Dermis microvascular lymphatic vessel endothelial cell (primary cell): Measurements from ENCODE around the gene OMP. TPM values are rescaled to one million over a fixed set of nuclear protein-coding genes. Genes with fewer than 3 reads are reported as not detected.
"Not testable (repeated sequence)": the region's sequence is repeated elsewhere in the genome, so short reads cannot be mapped to it uniquely, and the experiment has no call there.

Experiments used
- DNase-seq, 2 donors: peaks; one replicate each; pipeline versions ENCODE4 v3.0.0 to v3.0.0-alpha.2; 2010; ENCODE audit warnings: low read depth in 2 of 2
- total RNA-seq: library from RNA; depleted of rRNA; stranded (reverse); fragments of >200 nt; gene quantifications from 2 replicates; pipeline ENCODE4 v1.2.1, GENCODE V29; 2014

OMP gene
- total RNA-seq, 1 donor from 2014 or later, result not detected

DNA sequence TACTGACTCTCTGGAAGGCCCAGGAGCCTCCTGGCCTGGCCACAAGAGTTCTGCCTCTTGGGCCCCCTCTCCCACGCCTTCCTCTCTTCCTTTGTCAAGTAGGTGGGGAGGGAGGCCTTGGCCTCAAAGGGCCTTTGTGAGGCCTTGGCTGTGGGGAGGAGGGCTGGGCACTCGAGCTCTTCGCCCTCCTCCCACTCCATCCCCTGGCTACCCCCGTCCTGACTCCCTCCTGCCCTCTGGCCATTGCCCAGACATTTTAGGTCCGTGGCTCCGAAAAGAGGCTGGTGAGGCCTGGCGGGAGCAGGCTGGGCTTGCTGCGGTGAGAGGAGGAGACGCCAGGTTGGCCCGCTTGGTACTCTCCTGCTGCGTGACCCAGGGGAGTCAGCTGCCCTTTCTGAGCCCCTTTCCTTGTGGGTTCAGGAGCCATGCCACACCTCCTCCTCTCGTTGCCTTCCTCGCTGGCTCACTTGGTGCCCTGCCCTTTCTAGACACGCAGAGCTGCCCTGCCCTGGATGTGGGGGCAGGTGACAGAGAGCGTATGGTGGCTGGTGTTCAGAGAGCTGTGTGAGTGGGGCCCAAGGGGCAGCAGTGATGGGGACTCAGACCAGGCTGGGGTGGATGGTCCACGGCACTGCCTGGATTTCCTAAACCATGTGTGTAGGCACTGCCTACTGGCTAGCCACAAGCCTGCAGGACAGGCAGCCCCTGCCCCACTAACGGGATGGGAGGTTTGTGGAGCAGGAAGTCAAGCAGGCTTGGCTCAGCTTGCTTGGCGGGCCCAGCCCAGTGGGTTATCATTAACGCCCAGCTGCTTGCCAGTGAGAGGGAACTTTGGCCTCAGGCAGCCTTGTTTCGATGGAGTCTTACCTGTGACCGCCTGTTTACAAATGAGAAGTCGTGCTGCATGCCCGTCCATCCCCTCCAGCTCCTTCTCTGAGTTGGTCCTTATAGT is 15.8 kb upstream of the OMP start:
- no peak for DNase-seq

DNA sequence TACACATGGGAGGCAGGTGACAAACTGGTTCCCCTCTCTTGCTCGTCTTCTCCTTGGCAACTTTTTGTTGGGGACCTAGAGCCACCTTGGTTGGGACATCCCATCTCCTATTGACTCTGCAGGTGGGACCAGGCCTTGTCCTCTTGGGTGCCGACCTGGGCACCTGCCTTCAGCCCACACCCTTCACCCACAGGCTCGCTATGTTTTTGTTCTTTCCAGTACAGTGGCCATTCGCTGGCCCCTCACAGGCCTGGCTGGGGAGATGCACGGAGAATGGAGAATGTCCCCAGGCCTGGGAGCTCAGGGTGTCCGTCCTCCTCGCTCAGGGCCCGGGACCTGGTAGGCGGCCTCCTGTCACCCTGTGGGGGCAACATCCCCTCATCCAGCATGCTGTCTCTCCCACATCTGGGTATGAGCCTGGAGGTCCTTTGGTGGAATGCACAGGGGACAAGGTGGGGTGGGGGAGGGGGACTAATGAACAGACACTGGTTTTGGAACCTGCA is 14.9 kb upstream of the OMP start:
- no peak for DNase-seq

DNA sequence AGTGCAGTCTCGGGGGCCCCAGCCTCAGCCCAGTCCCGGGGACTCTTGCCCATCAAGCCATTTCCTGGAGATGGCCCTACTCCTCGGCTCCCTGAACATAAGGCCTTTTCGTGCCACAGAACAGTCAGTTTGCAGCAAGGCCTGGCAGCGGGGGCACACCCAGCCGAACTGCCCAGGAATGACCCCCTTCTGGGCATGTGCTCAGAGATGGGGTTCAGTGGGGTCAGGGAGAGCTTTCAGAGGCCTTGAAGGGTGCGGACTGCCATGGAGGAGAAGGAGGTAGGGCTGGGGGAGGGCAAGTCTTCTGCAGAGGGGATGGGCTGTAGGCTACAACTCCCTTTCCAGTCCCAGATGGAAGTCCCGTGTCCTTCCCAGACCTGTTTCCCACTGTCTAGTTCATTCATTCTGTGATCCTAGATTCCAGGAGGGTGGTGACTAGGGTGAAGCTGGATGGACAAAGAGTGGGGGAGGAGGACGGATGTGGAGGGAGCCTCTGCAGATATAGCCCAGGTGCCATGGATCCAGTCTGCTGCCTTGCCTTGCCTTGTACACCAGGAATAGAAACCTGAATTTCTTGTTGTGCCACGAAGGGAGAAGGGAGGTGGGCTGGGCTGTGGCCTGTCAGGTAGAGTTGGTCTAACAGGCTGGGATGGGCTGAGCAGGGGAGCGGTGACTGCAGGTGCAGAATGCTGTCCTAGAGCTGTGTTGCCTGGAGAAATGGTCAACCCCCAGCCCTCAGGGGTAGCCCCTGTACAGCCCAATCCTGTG is 14.2 kb upstream of the OMP start:
- DNase-seq, result no peak

DNA sequence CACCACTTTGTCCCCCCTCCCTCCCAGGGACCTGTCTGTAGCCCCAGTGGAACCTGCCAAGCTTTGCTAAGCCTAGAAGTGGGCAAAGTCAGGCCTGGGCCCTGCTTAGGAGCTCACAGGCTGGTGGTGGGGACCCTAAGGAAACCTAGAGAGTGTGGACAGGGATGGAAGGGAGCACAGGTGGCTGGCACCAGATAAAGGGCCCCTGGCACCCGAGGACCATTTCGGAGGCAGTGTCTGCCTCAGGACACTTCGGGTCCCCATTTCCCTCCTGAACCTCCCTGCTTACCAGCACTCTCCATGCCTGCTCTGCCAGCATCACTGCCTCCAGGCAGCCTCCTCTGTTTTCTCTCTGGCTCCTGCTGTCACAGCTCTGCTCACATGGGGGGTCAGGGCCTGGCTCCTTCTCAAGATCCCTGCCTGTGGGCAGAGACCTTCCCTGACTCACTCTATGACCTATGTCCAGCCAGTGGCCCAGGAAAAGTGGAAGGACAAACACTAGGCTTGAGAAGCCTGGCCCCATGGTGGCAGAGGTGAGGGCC is 13.6 kb upstream of the OMP start:
- no peak for DNase-seq

DNA sequence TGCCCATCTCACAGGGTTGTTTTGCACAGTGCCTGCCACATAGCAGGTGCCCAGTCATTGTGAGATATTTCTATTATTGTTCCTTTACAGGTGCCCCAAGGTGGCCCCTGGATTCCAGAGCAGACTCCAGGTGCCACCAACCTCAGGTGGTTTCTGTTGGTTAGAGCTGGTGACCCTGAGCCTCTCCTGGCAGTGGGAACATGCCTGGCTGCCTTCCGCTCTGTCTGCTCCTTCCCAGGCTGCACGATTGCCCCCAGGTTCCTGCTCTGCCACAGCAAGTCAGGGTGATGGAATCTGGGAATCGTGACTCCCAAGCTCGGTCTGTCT is 12.6 kb upstream of the OMP start:
- DNase-seq, result no peak

DNA sequence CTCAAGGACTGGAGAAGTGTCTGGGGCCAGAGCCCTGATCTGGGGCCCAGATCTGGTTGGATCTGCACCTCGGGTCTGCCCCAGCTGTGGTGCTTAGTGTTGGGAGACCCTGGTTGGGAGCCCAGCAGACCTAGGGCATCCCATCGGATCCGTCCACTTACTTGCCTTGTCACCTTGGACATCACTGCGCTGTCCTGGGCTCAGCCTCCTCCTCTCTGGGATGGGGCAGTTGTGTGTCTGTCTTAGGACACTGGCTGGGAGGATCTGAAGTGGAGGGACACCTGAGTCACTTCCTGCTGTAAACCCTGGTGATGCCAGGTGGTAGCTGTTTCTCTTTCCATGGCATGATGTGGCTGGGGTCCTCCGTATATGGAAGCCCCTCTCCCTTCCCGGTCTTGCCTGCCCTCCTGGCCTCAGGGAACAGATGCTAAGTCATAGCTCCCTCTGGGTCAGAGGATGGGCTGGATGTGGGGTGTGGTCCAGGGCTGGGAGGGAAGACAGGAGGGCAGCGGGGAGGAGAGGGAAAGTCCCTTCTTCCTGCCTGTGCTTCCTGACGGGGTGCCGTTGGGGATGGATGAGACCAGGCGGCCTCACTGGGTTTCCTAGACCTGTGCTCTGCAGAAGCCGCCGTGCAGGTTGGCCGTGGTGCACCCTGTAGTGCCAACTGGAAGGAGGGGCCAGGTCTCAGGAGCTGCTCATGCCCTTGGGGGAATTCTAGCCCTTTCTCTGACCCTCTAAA is 12.1 kb upstream of the OMP start:
- no peak for DNase-seq

DNA sequence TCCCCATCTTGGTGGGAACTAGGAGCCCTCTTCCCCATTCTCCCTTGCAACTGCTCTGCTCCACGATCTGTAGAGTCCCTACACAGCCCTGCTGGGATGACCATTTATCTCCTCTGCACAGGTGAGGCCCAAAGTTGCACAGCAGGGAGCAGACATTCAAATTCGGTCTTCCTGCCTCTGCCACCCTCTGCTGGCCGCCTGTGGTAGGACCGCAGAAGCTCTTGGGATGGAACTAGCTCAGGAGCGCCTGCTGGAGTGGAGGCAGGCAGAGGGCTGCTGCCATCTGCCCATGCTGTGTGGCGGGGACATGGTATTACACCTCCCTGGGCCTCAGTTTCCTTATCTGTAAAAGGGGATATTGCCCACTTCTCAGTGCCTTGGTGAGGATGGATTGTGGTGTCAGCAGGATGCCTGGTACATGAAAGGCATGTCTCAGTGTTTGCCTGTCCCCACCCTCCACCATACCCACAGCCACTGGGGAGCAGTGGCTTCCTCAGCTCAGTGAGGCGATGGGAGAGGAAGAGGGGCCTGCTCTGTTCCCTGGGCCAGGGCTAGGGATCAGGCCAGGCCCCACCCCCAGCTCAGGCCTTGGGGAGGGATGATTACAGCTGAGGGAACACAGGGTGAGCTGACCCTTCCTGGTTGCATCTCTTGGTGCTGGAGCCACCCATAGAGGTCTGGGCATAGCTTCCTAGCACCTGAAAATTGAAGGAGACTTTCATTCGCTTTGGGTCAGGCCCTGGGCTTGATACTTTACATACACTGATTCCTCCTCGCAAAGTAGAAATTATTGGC is 11.3 kb upstream of the OMP start:
- peak; percentile 57 to 80 for DNase-seq

DNA sequence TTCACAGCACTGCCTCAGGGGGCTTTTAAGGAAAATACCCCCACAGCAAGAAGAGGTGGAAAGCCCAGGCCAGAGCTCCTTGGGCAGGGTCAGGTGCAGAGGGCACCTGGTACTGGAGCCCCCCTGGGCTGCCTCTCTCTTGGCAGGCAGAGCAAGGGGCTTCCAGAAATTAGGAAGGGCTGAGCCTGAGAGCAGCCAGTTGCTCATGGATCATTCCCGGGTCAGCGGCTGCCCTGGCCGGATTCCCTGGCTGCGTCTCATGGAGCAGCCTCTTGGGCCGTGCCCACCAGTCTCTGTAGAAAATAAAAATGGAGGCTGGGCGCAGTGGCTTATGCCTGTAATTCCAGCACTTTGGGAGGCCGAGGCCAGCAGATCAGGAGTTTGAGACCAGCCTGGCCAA is 10.3 kb upstream of the OMP start:
- no peak for DNase-seq

DNA sequence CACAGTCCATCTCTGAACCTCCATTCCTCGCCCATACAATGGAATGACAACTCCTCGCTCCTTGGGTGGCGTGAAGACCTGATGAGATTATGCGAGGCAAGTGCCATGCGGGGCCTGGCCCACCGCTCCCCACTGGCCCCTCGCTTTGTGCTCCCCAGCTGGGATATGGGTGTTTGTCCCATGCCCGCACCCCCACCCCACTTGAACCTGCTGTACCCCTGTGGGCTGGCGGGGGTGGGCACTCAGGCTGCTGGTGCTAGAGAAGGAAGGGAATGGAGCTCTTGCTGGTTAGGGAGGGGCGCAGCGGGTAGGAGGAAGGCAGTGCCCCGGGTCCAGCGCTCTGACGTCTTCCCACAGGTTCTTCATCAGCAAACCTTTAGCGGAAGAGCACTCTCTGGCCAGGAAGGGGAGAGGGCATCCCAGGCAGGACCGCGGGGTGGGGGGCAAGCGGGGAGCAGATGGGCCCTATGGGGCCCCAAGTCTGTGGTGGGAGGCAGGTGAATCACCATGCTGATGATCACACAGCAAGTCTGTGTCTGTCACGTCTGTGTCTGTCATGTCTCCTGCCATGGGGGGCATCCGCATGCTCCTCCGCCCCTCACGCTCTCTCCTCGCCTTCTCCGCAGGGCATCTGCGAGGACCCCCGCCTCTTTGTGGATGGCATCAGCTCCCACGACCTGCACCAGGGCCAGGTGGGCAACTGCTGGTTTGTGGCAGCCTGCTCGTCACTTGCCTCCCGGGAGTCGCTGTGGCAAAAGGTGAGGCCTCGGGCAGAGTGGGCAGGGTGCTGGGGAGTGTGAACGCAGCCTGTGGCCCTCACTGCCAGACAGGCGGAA is 9.4 kb upstream of the OMP start:
- DNase-seq, result no peak

DNA sequence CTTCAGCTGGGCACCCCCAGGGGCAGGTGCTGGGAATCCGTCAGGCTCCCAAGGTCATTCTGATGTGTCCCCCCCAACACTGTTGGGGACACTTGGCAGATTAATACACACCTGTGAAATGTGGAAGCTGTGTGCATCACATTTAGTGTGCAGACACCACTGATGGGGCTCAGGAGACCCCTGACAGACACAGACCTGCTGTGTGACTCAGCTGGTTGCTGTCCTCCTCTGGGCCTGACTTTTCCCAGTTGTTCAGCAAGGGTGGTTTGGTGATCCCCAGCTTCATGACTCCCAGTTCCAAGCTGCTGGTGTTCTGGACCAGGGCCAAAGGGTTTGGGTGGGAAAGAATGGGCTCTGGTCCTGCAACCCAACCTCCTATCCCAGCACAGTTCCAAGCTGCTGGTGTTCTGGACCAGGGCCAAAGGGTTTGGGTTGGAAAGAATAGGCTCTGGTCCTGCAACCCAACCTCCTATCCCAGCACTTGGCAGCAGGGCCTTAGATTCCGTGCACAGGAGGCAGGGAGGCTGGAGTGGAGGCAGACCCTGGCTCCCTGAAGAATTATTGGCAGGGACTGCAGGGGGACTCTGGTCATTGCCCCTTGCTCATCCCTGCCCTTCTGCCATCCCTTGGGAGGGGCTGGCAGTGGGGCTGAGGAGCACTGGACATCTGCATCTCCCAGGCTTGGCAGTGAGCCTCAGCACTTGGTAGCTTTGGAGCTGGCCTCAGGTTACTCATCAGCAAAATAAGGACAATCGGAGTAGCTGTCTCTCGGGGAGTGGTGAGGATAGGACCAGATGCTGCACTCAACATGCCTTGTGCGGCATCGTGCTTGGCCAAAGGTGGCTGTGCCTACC is 8.4 kb upstream of the OMP start:
- DNase-seq, result no peak

DNA sequence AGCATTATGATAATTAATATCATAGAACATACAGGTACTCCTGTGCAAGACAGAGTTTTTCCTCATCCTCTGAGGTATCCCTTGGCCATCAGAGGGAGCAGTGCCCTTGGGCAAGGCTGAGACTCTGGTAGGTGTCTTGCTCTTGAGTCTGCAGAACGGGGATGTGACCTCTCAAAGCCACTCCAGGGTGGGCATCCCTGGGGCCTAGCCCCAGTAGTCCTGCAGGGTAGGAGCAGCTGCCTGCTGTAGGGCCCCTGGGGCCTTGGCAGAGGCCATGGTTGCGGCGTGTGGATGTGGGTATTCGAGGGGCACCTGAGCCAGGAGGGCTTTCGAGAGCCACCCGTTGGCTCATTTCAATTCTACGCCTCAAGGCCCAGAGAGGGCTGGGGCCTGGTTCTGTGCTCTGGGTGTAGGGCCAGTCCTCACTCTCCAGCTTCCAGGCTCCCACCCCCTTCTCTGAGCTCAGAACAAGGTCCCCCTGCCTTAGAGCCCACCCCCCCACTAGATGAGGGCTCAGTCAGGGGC is 7.7 kb upstream of the OMP start:
- no peak for DNase-seq

DNA sequence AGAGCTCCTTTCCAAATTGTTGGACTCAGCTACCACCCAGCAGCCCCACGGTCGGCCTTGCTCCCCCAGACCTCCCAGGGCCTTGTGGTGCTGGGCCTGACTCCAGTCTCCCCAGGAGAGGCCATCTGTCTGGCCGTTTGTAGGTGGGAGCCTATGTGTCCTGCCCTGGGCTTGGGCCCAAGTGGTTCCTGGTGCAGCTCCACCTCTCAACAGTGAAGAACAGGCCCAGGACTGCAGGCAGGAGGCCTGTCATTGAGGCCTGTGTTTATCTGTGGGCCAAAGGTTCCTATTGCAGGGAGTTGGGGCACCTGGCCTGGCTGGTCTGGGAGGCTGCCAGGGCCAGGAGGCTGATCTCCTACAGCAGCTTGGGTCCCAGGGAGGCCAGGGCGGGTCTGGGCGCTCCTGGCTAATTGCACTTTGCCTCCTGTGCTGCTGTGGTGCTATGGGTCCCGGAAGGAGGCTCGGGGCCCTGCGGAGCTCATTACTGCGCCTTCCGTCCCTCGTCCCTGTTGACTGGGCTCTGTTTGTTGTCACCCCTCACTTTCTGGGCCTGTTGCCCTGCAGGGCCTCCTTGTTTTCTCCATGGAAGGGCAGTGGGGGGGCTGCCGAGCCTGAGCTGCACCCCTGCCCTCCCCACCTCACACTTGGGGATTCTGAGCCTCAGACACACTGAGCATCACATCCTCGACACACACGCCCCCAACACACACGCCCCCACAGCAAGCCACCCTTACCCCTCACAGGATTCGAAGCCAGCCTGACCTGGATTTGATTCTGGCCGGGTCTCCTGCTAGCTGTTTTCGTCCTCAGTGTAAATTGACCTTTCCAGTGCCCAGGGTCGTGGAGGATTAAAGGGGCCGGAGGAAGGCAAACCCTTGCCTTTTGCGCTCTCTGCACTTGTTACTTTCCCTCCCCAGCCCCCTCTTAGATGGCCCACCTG is 6.8 kb upstream of the OMP start:
- no peak for DNase-seq

DNA sequence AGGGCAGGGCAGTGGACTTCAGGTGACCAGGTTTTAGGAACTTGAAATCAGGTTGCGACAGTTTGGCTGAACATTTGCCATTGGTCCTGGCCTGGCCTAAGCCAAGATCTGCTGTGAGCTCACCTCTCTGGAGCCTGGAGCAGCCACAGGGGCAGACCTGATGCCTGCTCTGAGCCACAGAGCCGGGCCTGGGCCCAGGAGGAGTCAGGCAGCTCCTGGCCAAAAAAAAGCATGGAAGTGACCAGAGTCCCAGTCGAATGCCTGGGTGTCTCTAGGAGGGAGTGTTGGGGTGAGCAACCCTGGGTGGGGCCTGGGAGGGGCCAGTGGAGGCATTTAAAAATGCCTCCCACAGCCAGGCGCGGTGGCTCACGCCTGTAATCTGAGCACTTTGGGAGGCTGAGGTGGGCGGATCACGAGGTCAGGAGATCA is 6.0 kb upstream of the OMP start:
- DNase-seq, result no peak

DNA sequence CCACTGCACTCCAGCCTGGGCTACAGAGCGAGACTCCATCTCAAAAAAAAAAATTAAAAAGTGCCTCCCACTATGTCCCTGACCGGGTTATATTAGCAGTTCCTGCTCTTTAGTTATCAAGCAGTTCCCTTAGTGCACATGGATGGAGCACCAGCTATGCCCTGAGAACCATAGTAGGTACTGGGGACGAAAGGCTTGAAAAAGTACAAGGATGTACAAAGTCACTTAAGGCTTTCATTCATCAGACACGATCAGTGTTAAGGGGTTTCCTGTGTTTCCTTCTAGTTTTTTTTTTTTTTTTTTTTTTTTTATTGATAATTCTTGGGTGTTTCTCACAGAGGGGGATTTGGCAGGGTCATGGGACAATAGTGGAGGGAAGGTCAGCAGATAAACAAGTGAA is 5.5 kb upstream of the OMP start:
- DNase-seq, result not testable (repeated sequence)

DNA sequence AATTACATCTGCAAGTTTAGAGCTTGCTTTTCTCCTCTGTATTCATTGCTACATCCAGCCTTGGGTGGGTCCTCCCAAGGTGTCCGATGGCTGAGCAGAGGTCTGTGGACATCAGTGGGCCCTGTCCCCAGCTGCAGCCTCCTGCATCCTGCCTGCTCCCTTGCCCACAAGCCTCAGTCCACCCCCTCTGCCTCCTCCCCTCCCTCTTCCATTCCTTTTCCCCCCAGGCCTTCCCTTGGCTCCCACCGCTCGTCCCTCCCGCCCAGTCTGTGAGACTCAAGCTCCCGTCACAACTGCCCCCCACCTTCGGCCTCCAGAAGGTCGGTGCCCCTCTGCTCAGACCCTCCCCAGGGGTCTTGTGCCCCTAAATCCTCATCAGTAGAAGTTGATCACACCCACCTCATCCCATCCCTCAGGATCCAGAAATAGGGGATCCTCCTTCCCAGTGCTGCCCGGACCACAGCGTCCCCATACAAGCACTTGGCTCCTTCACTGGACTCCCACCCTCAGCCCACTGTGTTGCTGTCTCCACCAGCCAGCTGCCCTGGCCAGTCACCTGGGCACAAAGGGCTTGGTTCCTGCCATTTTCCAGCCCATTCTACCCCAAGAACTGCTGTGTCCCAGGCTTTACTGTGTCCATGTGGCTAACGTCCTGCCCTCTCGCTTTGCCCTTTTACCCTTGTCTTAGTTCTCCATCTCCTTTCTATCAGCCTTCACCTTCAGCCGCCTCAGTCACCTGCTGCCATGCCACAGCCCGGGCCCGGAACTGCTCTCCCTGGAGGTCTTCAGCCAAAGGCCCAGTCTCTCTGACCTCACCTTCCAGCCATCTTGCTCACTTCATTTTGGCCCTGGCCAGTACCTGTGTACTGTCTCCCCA is 2.2 kb upstream of the OMP start:
- no peak for DNase-seq

DNA sequence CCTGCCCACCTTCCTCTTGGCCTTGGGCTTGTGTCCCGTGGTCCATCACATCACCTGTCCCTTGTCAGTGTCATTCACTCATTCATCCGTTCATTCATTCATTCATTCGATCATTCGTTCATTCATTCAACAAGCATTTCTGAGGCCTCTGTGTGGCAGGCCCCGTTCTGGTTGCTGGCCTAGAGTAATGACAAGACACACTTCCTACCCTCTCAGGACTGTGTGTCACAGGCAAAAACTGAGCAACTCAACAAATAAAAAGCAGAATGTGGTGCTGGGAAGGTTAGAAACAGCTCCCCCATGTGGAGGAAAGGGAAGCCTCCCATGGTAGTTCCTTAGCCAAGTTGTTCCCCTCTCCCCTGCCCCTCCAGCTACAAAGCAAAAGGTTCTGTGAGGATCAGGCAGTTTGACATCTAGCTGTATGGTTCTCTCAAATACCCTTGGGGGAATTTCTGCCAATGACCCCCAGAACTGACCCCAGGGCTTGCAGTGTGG is 1.6 kb upstream of the OMP start:
- peak; percentile 11 to 46 for DNase-seq
